DND-41 (cell line): ENCODE data around the gene EIF6.

Experiments
- ATAC-seq: fragments of 200-7000 bp; cut with Tn5 transposase; 3 replicates; pipeline ENCODE4 v1.9.1; 2021; ENCODE audit warnings: low read depth; ENCODE audit not compliant: insufficient read depth
- DNase-seq: peaks from one replicate; pipeline ENCODE4 v3.0.0-alpha.2; 2020
- H2AFZ ChIP-seq: 2 replicates; pipeline ENCODE4 v1.6.0; 2012; ENCODE audit warnings: low read depth, low read length
- H3K27ac ChIP-seq: 2 replicates; pipeline ENCODE4 v1.5.1; 2012; ENCODE audit warnings: low read length, inconsistent platforms
- H3K27me3 ChIP-seq: fragments of 200-600 bp; sonication (generic); 2 replicates; pipeline ENCODE4 v1.6.0; 2012; ENCODE audit warnings: low read length, mild to moderate bottlenecking, inconsistent platforms; ENCODE audit not compliant: insufficient read depth, poor library complexity
- H3K36me3 ChIP-seq: 2 replicates; pipeline ENCODE4 v1.5.1; 2012; ENCODE audit warnings: low read length, inconsistent platforms; ENCODE audit not compliant: insufficient read depth
- H3K4me1 ChIP-seq: 2 replicates; pipeline ENCODE4 v1.5.1; 2012; ENCODE audit warnings: mild to moderate bottlenecking, low read length; ENCODE audit not compliant: insufficient read depth
- H3K4me2 ChIP-seq: 2 replicates; pipeline ENCODE4 v1.6.0; 2012; ENCODE audit warnings: mild to moderate bottlenecking, moderate library complexity, low read length, inconsistent platforms; ENCODE audit not compliant: insufficient read depth
- H3K4me3 ChIP-seq, 2 experiments: fragments of 200-600 bp in 1 of 2; shearing (Covaris generic) in 1 of 2; 2 replicates each; pipeline ENCODE4 v1.5.1; 2012 to 2016; ENCODE audit warnings: inconsistent platforms in 2 of 2, low read length in 2 of 2, mild to moderate bottlenecking in 2 of 2, low read depth in 1 of 2, moderate library complexity in 1 of 2
- H3K79me2 ChIP-seq: 2 replicates; pipeline ENCODE4 v1.6.0; 2012; ENCODE audit warnings: low read length, inconsistent platforms; ENCODE audit not compliant: insufficient read depth
- H3K9ac ChIP-seq: 2 replicates; pipeline ENCODE4 v1.6.0; 2012; ENCODE audit warnings: low read depth, mild to moderate bottlenecking, inconsistent platforms, low read length, moderate library complexity
- H3K9me3 ChIP-seq: 2 replicates; pipeline ENCODE4 v1.5.1; 2012; ENCODE audit warnings: low read length, moderate library complexity, mild to moderate bottlenecking, inconsistent platforms; ENCODE audit not compliant: insufficient read depth, severe bottlenecking
- H4K20me1 ChIP-seq: 2 replicates; pipeline ENCODE4 v1.6.0; 2012; ENCODE audit warnings: low read length; ENCODE audit not compliant: insufficient read depth
- EZH2 ChIP-seq: IDR thresholded peaks from 3 replicates; pipeline ENCODE4 v1.6.1; 2012; ENCODE audit warnings: borderline replicate concordance, low read depth, mild to moderate bottlenecking, moderate library complexity, low read length, inconsistent platforms; ENCODE audit not compliant: severe bottlenecking
- TF ChIP-seq, protein P1 (sequence below): IDR thresholded peaks from 2 replicates; pipeline ENCODE4 v1.5.1; 2012; ENCODE audit warnings: borderline replicate concordance, low read length, moderate library complexity, mild to moderate bottlenecking; ENCODE audit not compliant: poor library complexity, severe bottlenecking; ENCODE audit errors: extremely low read depth

Gene EIF6

DNA sequence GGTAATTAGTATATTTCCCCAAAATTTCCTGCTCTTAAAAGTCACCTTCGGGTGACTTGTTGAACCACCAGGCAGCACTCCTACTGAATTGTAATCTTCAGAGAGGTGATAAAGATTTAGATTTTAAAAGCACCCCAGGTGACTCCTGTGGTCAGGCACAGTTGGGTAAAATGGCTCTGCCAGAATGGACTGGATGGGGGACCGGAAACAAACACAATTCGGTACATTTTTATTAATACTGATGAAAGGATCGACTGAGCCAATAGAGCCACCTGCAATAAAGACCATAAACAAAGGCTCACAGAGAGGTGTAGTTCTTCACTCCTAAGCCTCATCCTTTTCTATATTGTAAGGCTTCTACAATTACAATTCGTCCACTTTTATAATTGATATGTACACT is 27.2 kb upstream of the EIF6 start:
- Histone ChIP-seq H3K27me3 (no peaks in the 10 kb centered on the region), H3K27ac (no peak overlapping the region), H2AFZ (no peak overlapping the region), H3K79me2 (no peaks in the 10 kb centered on the region), H3K36me3 (peaks cover 17% of the 10 kb centered on the region; the same call in 1 of the 2 replicates), H3K4me3 (no peak overlapping the region), H3K4me2 (no peak overlapping the region), H3K9me3 (no peaks in the 10 kb centered on the region), H3K9ac (no peak overlapping the region), H3K4me1 (no peaks in the 10 kb centered on the region), H4K20me1 (no peaks in the 10 kb centered on the region)
- no peak for ATAC-seq
- DNase-seq: no peak
- TF ChIP-seq, protein P1, sequence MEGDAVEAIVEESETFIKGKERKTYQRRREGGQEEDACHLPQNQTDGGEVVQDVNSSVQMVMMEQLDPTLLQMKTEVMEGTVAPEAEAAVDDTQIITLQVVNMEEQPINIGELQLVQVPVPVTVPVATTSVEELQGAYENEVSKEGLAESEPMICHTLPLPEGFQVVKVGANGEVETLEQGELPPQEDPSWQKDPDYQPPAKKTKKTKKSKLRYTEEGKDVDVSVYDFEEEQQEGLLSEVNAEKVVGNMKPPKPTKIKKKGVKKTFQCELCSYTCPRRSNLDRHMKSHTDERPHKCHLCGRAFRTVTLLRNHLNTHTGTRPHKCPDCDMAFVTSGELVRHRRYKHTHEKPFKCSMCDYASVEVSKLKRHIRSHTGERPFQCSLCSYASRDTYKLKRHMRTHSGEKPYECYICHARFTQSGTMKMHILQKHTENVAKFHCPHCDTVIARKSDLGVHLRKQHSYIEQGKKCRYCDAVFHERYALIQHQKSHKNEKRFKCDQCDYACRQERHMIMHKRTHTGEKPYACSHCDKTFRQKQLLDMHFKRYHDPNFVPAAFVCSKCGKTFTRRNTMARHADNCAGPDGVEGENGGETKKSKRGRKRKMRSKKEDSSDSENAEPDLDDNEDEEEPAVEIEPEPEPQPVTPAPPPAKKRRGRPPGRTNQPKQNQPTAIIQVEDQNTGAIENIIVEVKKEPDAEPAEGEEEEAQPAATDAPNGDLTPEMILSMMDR: no peak
- no peak for TF ChIP-seq EZH2

DNA sequence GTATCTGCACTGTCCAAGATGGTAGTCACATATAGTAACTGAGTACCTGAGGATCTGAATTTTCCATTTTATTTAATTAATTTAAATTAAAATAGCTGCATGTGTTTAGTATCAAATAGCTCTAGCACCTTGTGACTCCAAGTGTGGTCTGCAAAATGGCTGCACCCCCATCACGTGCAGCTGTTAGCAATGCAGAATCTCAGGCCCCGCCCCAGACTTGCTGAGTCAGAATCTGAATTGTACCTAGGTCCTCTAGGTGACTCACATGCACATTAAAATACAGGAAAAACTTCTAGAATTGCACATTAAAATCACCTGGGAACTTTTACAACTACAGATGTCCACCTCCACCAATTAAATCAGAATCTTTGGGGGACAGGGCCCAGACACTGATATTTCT is 26.8 kb upstream of the EIF6 start:
- TF ChIP-seq, protein P1: no peak
- no peak for TF ChIP-seq EZH2
- H3K4me3 ChIP-seq: no peak overlapping the region
- no peak overlapping the region for H3K27ac ChIP-seq
- ATAC-seq: no peak
- H3K36me3 ChIP-seq: peaks cover 21% of the 10 kb centered on the region; the same call in 1 of the 2 replicates
- H3K4me1 ChIP-seq: no peaks in the 10 kb centered on the region
- H3K9me3 ChIP-seq: no peaks in the 10 kb centered on the region
- no peaks in the 10 kb centered on the region for H3K79me2 ChIP-seq
- H3K4me2 ChIP-seq: no peak overlapping the region
- H3K27me3 ChIP-seq: no peaks in the 10 kb centered on the region
- no peak overlapping the region for H2AFZ ChIP-seq
- H4K20me1 ChIP-seq: no peaks in the 10 kb centered on the region
- DNase-seq: no peak
- H3K9ac ChIP-seq: no peak overlapping the region

DNA sequence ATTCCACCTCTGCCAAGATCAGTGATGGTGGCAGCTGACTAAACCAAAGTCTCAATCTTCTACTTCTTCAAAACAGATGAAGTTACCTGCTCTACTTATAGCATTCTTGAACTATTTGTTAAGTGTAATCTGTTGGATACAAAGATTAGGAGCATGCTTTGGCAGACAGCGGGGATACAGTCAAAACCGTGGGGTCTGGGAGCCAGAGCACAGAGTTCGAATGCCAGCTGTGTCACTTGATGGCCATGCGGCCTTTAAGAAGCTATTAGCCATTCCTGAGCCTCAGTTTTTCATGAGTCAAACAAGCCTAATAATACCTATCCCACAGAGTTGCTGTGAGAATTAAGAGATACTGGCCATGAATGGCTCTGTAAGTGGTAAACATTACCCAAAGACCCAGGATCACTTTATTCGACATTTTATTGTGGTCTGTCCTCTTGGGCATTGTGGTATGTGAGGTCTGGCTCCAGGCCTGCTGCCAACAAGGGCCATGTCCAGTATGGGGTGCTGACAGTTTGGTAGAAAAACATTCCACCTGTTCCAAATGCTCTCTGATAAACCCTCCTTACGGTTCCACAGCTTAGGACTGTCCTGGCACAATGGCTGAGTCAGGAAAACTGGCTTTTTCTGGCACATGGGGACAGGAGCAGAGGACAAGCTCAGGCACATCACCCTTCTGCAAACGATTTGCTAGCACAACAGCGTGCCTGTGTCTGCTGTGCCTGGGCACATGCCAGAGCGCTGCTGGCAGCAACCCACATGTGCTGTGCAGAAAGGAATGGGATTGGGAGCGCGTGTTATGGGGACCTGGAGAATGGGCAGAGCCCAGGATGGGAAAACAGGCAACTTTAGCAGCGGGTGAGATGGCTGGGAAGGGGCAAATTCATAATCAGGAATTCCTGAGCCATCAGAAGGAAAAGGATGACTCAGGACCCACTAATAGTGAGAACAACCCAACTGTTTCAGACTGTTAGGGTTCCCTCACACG is 23.4 kb upstream of the EIF6 start:
- Histone ChIP-seq H3K9ac (no peak overlapping the region), H3K4me2 (no peak overlapping the region), H3K36me3 (peaks cover 33% of the 10 kb centered on the region), H3K27ac (no peak overlapping the region), H3K4me3 (no peak overlapping the region), H3K79me2 (no peaks in the 10 kb centered on the region), H3K4me1 (no peaks in the 10 kb centered on the region), H3K27me3 (no peaks in the 10 kb centered on the region), H2AFZ (no peak overlapping the region), H4K20me1 (no peaks in the 10 kb centered on the region), H3K9me3 (no peaks in the 10 kb centered on the region)
- TF ChIP-seq EZH2: no peak
- TF ChIP-seq, protein P1: no peak
- DNase-seq (no peak), ATAC-seq (no peak)
